Measurements from ENCODE around the gene FILIP1.

GRCh38 chr6:75423386-75423785 is 70.2 kb downstream of the FILIP1 start:
- TF ChIP-seq CTCF (IDR thresholded peaks at IDR 0.05; ENCODE audit: insufficient read depth, low read depth, low read length) = no peak
- TF ChIP-seq EZH2 (IDR thresholded peaks at IDR 0.05; ENCODE audit: insufficient read depth, low read length) = no peak
